Caco-2 (cell line): Measurements from ENCODE around the gene PARP6. TPM values are rescaled to one million over a fixed set of nuclear protein-coding genes. Genes with fewer than 3 reads are reported as not detected.

Source experiments
- BruUV-seq: library from RNA; stranded (reverse); fragments of 400-500 nt; replicated peaks from 2 replicates; lab custom pipeline; 2021; lab: Mats Ljungman, UMichigan
- CTCF ChIA-PET: fragments of 300-600 bp; sonication (Branson Sonifier 250); formaldehyde crosslinking; loops from one replicate; lab custom pipeline; 2022; ENCODE audit warnings: antibody characterized with exemption; lab: Charles Lee
- POLR2A ChIA-PET: fragments of 300-600 bp; sonication (Branson Sonifier 250); formaldehyde crosslinking; loops from one replicate; lab custom pipeline; 2022; ENCODE audit warnings: antibody characterized with exemption; lab: Charles Lee
- DNase-seq, 2 experiments: peaks; one replicate each; pipeline versions ENCODE4 v3.0.0 to v3.0.0-alpha.2; 2020 to 2022
- H3K27me3 ChIP-seq: replicated peaks from 2 replicates; pipeline ENCODE4 v1.6.0; 2011; ENCODE audit warnings: low read length; ENCODE audit not compliant: control insufficient read depth, insufficient read depth
- H3K36me3 ChIP-seq: 2 replicates; pipeline ENCODE4 v1.5.1; 2011; ENCODE audit warnings: low read length; ENCODE audit not compliant: control insufficient read depth, insufficient read depth
- H3K4me1 ChIP-seq: fragments of 250-450 bp; sonication (Bioruptor Pico); 2 replicates; pipeline ENCODE4 v1.5.1; 2020; ENCODE audit warnings: mild to moderate bottlenecking
- H3K4me3 ChIP-seq: 2 replicates; pipeline ENCODE4 v1.5.1; 2011; ENCODE audit warnings: low read depth, mild to moderate bottlenecking, control low read depth, low read length
- H3K9me3 ChIP-seq: fragments of 250-450 bp; sonication (Bioruptor Pico); 2 replicates; pipeline ENCODE4 v1.5.1; 2020; ENCODE audit warnings: mild to moderate bottlenecking, moderate library complexity
- H3K27ac Mint-ChIP-seq: one replicate; pipeline ENCODE4 v1.8.0; 2022; ENCODE audit warnings: mixed read lengths; ENCODE audit not compliant: unreplicated experiment
- H3K27me3 Mint-ChIP-seq: one replicate; pipeline ENCODE4 v1.8.0; 2022; ENCODE audit warnings: mixed read lengths; ENCODE audit not compliant: insufficient read depth, unreplicated experiment
- H3K36me3 Mint-ChIP-seq: one replicate; pipeline ENCODE4 v1.8.0; 2022; ENCODE audit warnings: mild to moderate bottlenecking, mixed read lengths; ENCODE audit not compliant: insufficient read depth, unreplicated experiment
- H3K4me1 Mint-ChIP-seq: one replicate; pipeline ENCODE4 v1.8.0; 2022; ENCODE audit warnings: low read depth, mixed read lengths; ENCODE audit not compliant: unreplicated experiment
- H3K4me3 Mint-ChIP-seq: one replicate; pipeline ENCODE4 v1.8.0; 2022; ENCODE audit warnings: mild to moderate bottlenecking, moderate library complexity, mixed read lengths; ENCODE audit not compliant: unreplicated experiment
- H3K9me3 Mint-ChIP-seq: one replicate; pipeline ENCODE4 v1.8.0; 2022; ENCODE audit warnings: mixed read lengths; ENCODE audit not compliant: unreplicated experiment
- CTCF ChIP-seq, 2 experiments: fragments of 200-600 bp in 1 of 2; IDR thresholded peaks; 1 replicate in 1 of 2; 2 replicates in 1 of 2; pipeline versions ENCODE4 v1.5.1 to v1.8.0; 2011 to 2022; ENCODE audit warnings: antibody characterized with exemption in 1 of 2, control low read depth in 1 of 2, inconsistent platforms in 1 of 2, low read depth in 1 of 2, low read length in 1 of 2, mild to moderate bottlenecking in 1 of 2, moderate library complexity in 1 of 2; ENCODE audit not compliant: insufficient read depth in 1 of 2, severe bottlenecking in 1 of 2, unreplicated experiment in 1 of 2
- intact Hi-C: fragments of 100-400 bp; cut with micrococcal nuclease; formaldehyde crosslinking; loops from one replicate; pipeline ENCODE4 v1.10.0; 2022; ENCODE audit not compliant: unreplicated experiment
- total RNA-seq: library from RNA; stranded (reverse); gene quantifications from 2 replicates; pipeline ENCODE4 v1.2.3, GENCODE V29; 2022

The PARP6 gene
- total RNA-seq, 1 experiment from 2014 or later = 62.2 TPM

- H3K36me3 ChIP-seq = no peaks in the 10 kb centered on the region; the same call in 1 of the 2 replicates
- H3K9me3 ChIP-seq = no peaks in the 10 kb centered on the region
- H3K9me3 Mint-ChIP-seq = no peaks in the 10 kb centered on the region
- no peaks in the 10 kb centered on the region for H3K27me3 ChIP-seq
- no peaks in the 10 kb centered on the region for H3K4me1 Mint-ChIP-seq
- POLR2A ChIA-PET = interaction anchor here (0.6 to 1.1 kb wide), 2 partner anchors 21 to 88 kb away, joined by 3 to 11 read pairs; no protein-coding TSS in a partner anchor
- TSS peak; percentile 90 for BruUV-seq
- CTCF ChIA-PET = interaction anchor here (0.6 to 1.0 kb wide), 2 partner anchors 9 to 53 kb away, joined by 3 read pairs; no protein-coding TSS in a partner anchor
- H3K4me3 Mint-ChIP-seq = peak overlapping the region; percentile 97
- no peak for DNase-seq
- H3K36me3 Mint-ChIP-seq = peaks cover 48% of the 10 kb centered on the region
- TF ChIP-seq CTCF (IDR thresholded peaks at IDR 0.05; ENCODE audit: insufficient read depth in 1 of 2, low read depth in 1 of 2, low read length in 1 of 2, severe bottlenecking in 1 of 2, unreplicated experiment in 1 of 2) = no peak
- intact Hi-C loops = loop anchor here (1.0 to 2.0 kb wide), 2 partner anchors 33 to 40 kb away; partner anchors contain the start of gene PARP6
- H3K4me1 ChIP-seq = peaks cover 24% of the 10 kb centered on the region
- H3K27me3 Mint-ChIP-seq = no peaks in the 10 kb centered on the region
- H3K4me3 ChIP-seq = peak overlapping the region; percentile 83
- peak overlapping the region; percentile 95 for H3K27ac Mint-ChIP-seq
These were observed 40.4 kb downstream of the PARP6 start for GRCh38 chr15:72231833-72232478.

DNA sequence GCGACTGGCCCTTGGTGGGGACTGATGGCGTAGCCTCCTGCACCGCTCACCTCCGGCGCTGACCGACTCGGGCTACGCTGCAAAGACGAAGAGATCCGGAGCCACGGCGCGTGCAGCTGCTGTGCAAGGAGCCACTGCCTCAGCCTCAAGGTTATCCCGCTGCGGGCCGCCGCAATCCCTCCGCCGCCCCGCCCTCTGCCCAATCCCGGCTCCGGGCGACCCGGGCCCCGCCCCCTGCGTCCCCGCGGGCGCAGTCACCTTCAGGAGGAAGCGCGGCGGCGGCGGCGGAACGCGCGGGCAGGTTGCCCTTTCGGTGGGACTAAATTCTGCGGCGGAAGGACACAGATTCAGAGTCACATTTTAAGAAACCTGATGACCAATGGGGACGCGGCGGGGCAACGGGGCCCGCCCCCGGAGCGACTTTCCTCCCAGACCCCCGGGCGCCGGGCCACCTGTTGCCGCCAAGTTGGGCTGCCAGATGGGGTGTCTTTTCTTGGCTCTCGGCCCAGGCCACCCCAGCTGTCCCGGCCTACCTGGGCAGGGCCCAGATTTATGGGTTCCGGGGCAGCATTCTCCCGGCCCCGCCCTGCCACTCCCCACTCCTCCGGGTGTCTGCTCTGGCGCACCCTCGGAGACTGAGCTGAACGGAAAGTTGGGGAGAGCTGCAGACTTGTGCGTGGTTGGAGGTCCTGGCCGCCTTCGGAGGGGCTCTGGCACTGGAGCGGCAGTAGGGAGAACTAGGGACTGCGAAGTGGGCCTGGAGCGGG, 41.1 kb downstream of the PARP6 start, which contains the start of gene PKM:
TSS of gene PKM (minus strand) at position 125 of the 767 bp plus-strand sequence. CDS start 12,093 bp downstream, outside the sequence.
- no peaks in the 10 kb centered on the region; the same call in 1 of the 2 replicates for H3K36me3 ChIP-seq
- CTCF ChIA-PET = no interaction called here
- no TSS peak for BruUV-seq

More for the DNA sequence above, 41.1 kb downstream of the PARP6 start, which contains the start of gene PKM:
- H3K27me3 Mint-ChIP-seq = no peaks in the 10 kb centered on the region
- H3K9me3 Mint-ChIP-seq = no peaks in the 10 kb centered on the region
- no peak for TF ChIP-seq CTCF (IDR thresholded peaks at IDR 0.05; ENCODE audit: insufficient read depth in 1 of 2, low read depth in 1 of 2, low read length in 1 of 2, severe bottlenecking in 1 of 2, unreplicated experiment in 1 of 2)
- peak within 1 kb of the TSS; percentile 83 for H3K4me3 ChIP-seq
- H3K4me1 ChIP-seq = peaks cover 30% of the 10 kb centered on the region
- H3K36me3 Mint-ChIP-seq = peaks cover 55% of the 10 kb centered on the region
- intact Hi-C loops = loop anchor here (1.0 to 2.0 kb wide), 2 partner anchors 32 to 41 kb away; partner anchors contain the start of gene PARP6
- H3K27ac Mint-ChIP-seq = peak within 1 kb of the TSS; percentile 95
- H3K4me1 Mint-ChIP-seq = no peaks in the 10 kb centered on the region
- H3K27me3 ChIP-seq = no peaks in the 10 kb centered on the region
- H3K4me3 Mint-ChIP-seq = peak within 1 kb of the TSS; percentile 97
- POLR2A ChIA-PET = interaction anchor here (0.6 to 1.1 kb wide), 3 partner anchors 20 to 235 kb away, joined by 3 to 11 read pairs (median 3); no protein-coding TSS in a partner anchor
- H3K9me3 ChIP-seq = no peaks in the 10 kb centered on the region
- DNase-seq = peak; percentile 99
